ENCODE measurements around the gene CCNY. TPM values are rescaled to one million over a fixed set of nuclear protein-coding genes. Genes with fewer than 3 reads are reported as not detected.

CCNY gene
- total RNA-seq, 1 donor from 2014 or later = 61.5 TPM

- intact Hi-C loops (cut with micrococcal nuclease) = no loop called here
Measured at GRCh38 chr10:35552650-35553342, 216.5 kb downstream of the CCNY start.

GRCh38 chr10:35554036-35554435, 217.7 kb downstream of the CCNY start:
- intact Hi-C loops (cut with micrococcal nuclease) = no loop called here

GRCh38 chr10:35554461-35555056, 218.2 kb downstream of the CCNY start:
- intact Hi-C loops (cut with micrococcal nuclease) = no loop called here

- intact Hi-C loops (cut with micrococcal nuclease) = no loop called here
Measured at GRCh38 chr10:35555962-35556930, 219.9 kb downstream of the CCNY start.

- intact Hi-C loops (cut with micrococcal nuclease) = no loop called here
Measured at GRCh38 chr10:35558276-35558675, 222.0 kb downstream of the CCNY start.

GRCh38 chr10:35559416-35559815, 223.1 kb downstream of the CCNY start:
- intact Hi-C loops (cut with micrococcal nuclease) = no loop called here

GRCh38 chr10:35561715-35562114, 225.4 kb downstream of the CCNY start:
- intact Hi-C loops (cut with micrococcal nuclease) = loop anchor here (2.0 kb wide), 1 partner anchor 223 kb away; no protein-coding TSS in a partner anchor

GRCh38 chr10:35562427-35562826, 226.1 kb downstream of the CCNY start:
- intact Hi-C loops (cut with micrococcal nuclease) = loop anchor here (2.0 kb wide), 1 partner anchor 224 kb away; no protein-coding TSS in a partner anchor

- intact Hi-C loops (cut with micrococcal nuclease) = loop anchor here (1.0 to 2.0 kb wide), 3 partner anchors 225 to 443 kb away; no protein-coding TSS in a partner anchor
Measured at GRCh38 chr10:35563261-35563891, 227.1 kb downstream of the CCNY start.

- intact Hi-C loops (cut with micrococcal nuclease) = no loop called here
Measured at GRCh38 chr10:35564341-35564968, 228.1 kb downstream of the CCNY start.

GRCh38 chr10:35565602-35566081, 229.3 kb downstream of the CCNY start:
- intact Hi-C loops (cut with micrococcal nuclease) = no loop called here

- intact Hi-C loops (cut with micrococcal nuclease) = no loop called here
Measured at GRCh38 chr10:35567951-35568350, 231.6 kb downstream of the CCNY start.

- intact Hi-C loops (cut with micrococcal nuclease) = no loop called here
Measured at GRCh38 chr10:35568483-35569015, 232.2 kb downstream of the CCNY start.

- intact Hi-C loops (cut with micrococcal nuclease) = no loop called here
Measured at GRCh38 chr10:35569111-35569707, 232.9 kb downstream of the CCNY start.

GRCh38 chr10:35569836-35570235, 233.5 kb downstream of the CCNY start:
- intact Hi-C loops (cut with micrococcal nuclease) = no loop called here

- intact Hi-C loops (cut with micrococcal nuclease) = no loop called here
Measured at GRCh38 chr10:35570397-35570796, 234.1 kb downstream of the CCNY start.

- intact Hi-C loops (cut with micrococcal nuclease) = no loop called here
Measured at GRCh38 chr10:35572583-35572982, 236.3 kb downstream of the CCNY start.

- intact Hi-C loops (cut with micrococcal nuclease) = no loop called here
Measured at GRCh38 chr10:35573796-35574195, 237.5 kb downstream of the CCNY start.

- intact Hi-C loops (cut with micrococcal nuclease) = no loop called here
Measured at GRCh38 chr10:35574924-35575352, 238.6 kb downstream of the CCNY start.

- intact Hi-C loops (cut with micrococcal nuclease) = no loop called here
Measured at GRCh38 chr10:35575640-35576039, 239.3 kb downstream of the CCNY start.

Data from T-helper 1 cell treated with Interleukin-12 subunit alpha and Interleukin-12 subunit beta and Interleukin-4 antibody, amounts not matched to agents 30 ng/mL and 1 ng/mL, for 36 hours (primary cell).